H1 (cell line): ENCODE data around the gene INPP4B. TPM values are rescaled to one million over a fixed set of nuclear protein-coding genes. Genes with fewer than 3 reads are reported as not detected.

Experiments used
- CTCF ChIA-PET: fragments of 300-600 bp; sonication (Branson Sonifier 250); formaldehyde crosslinking; loops from one replicate; lab custom pipeline; 2021; ENCODE audit not compliant: partially characterized antibody; lab: Charles Lee
- POLR2A ChIA-PET: fragments of 300-600 bp; sonication (Branson Sonifier 250); formaldehyde crosslinking; loops from one replicate; lab custom pipeline; 2021; ENCODE audit warnings: inconsistent platforms; ENCODE audit not compliant: partially characterized antibody; lab: Charles Lee
- DNase-seq, 2 experiments: peaks; one replicate each; pipeline versions ENCODE4 v3.0.0 to v3.0.0-alpha.2; 2010 to 2022; ENCODE audit warnings: low spot score in 2 of 2, low read depth in 1 of 2, mixed read lengths in 1 of 2
- FAIRE-seq: peaks from 2 replicates; lab custom pipeline; 2011; peaks lifted over from hg19 to GRCh38; lab: Jason Lieb, UNC
- H2AFZ ChIP-seq: 2 replicates; pipeline ENCODE4 v1.8.1; 2012; ENCODE audit warnings: low read length, inconsistent platforms
- H2AK5ac ChIP-seq: 2 replicates; pipeline ENCODE4 v1.6.1; 2013; ENCODE audit warnings: low read depth, low read length
- H2BK120ac ChIP-seq: replicated peaks from 2 replicates; pipeline ENCODE3; 2013; ENCODE audit warnings: low read depth, low read length, inconsistent platforms
- H2BK12ac ChIP-seq: 2 replicates; pipeline ENCODE4 v1.6.1; 2013; ENCODE audit warnings: low read depth, low read length
- H2BK15ac ChIP-seq: 2 replicates; pipeline ENCODE4 v1.6.1; 2013; ENCODE audit warnings: low read length
- H2BK20ac ChIP-seq: 2 replicates; pipeline ENCODE4 v1.6.1; 2013; ENCODE audit warnings: low read length
- H2BK5ac ChIP-seq: 2 replicates; pipeline ENCODE4 v1.6.1; 2013; ENCODE audit warnings: low read depth, low read length
- H3K14ac ChIP-seq: 2 replicates; pipeline ENCODE4 v1.6.1; 2013; ENCODE audit warnings: inconsistent platforms; ENCODE audit not compliant: insufficient read length
- H3K18ac ChIP-seq: 2 replicates; pipeline ENCODE4 v1.6.1; 2013; ENCODE audit warnings: low read length; ENCODE audit errors: extremely low read depth
- H3K23ac ChIP-seq: 2 replicates; pipeline ENCODE4 v1.6.1; 2013; ENCODE audit warnings: inconsistent platforms; ENCODE audit not compliant: insufficient read length
- H3K23me2 ChIP-seq: 2 replicates; pipeline ENCODE4 v1.6.1; 2013; ENCODE audit warnings: low read depth, low read length
- H3K27ac ChIP-seq: 2 replicates; pipeline ENCODE4 v1.6.1; 2011; ENCODE audit warnings: low read depth, low read length, inconsistent platforms
- H3K27me3 ChIP-seq, 4 experiments: replicated peaks in 1 of 4; 1 replicate in 1 of 4; 2 replicates in 3 of 4; pipeline versions ENCODE4 v1.6.1 to v1.8.1; 2011 to 2013; ENCODE audit warnings: low read length in 3 of 4, mild to moderate bottlenecking in 3 of 4, inconsistent platforms in 2 of 4, mixed read lengths in 2 of 4, moderate library complexity in 1 of 4; ENCODE audit not compliant: control insufficient read depth in 3 of 4, insufficient read depth in 3 of 4; ENCODE audit errors: extremely low read depth in 1 of 4
- H3K36me3 ChIP-seq, 4 experiments: 2 replicates each; pipeline versions ENCODE4 v1.6.1 to v1.8.1; 2011 to 2013; ENCODE audit warnings: mild to moderate bottlenecking in 4 of 4, low read length in 3 of 4, moderate library complexity in 2 of 4, control low read depth in 1 of 4, inconsistent platforms in 1 of 4; ENCODE audit not compliant: insufficient read depth in 4 of 4, control insufficient read depth in 2 of 4
- H3K4ac ChIP-seq: replicated peaks from 2 replicates; pipeline ENCODE3; 2013; ENCODE audit warnings: low read length, low read depth, mixed read lengths, inconsistent platforms; ENCODE audit not compliant: insufficient read length
- H3K4me1 ChIP-seq, 4 experiments: replicated peaks in 1 of 4; 1 replicate in 1 of 4; 2 replicates in 3 of 4; pipeline versions ENCODE4 v1.6.1 to v1.8.1; 2011 to 2013; ENCODE audit warnings: low read length in 3 of 4, inconsistent platforms in 2 of 4, mixed read lengths in 1 of 4; ENCODE audit not compliant: insufficient read depth in 4 of 4, control insufficient read depth in 3 of 4
- H3K4me2 ChIP-seq, 2 experiments: 2 replicates each; pipeline versions ENCODE4 v1.6.1 to v1.8.1; 2011 to 2013; ENCODE audit warnings: low read depth in 2 of 2, low read length in 2 of 2, control low read depth in 1 of 2, inconsistent platforms in 1 of 2, mild to moderate bottlenecking in 1 of 2; ENCODE audit not compliant: insufficient read depth in 1 of 2
- H3K4me3 ChIP-seq, 4 experiments: fragments of 200-600, 300-600 bp in 1 of 4; sonication (generic), shearing (Covaris generic), sonication (Bioruptor Twin) in 1 of 4; 2 replicates each; pipeline versions ENCODE4 v1.5.1 to v1.8.1; 2011 to 2016; ENCODE audit warnings: low read length in 4 of 4, low read depth in 3 of 4, control low read depth in 2 of 4, inconsistent platforms in 2 of 4, mild to moderate bottlenecking in 2 of 4, mixed read lengths in 1 of 4, moderate library complexity in 1 of 4; ENCODE audit not compliant: insufficient read depth in 2 of 4; ENCODE audit errors: extremely low read depth in 1 of 4
- H3K56ac ChIP-seq: replicated peaks from 2 replicates; pipeline ENCODE3; 2013; ENCODE audit warnings: low read depth, mild to moderate bottlenecking, mixed read lengths, low read length, inconsistent platforms; ENCODE audit not compliant: insufficient read length
- H3K79me1 ChIP-seq: 2 replicates; pipeline ENCODE4 v1.6.1; 2013; ENCODE audit warnings: low read depth, low read length, control low read depth
- H3K79me2 ChIP-seq, 2 experiments: 2 replicates each; pipeline versions ENCODE4 v1.6.1 to v1.8.1; 2012 to 2013; ENCODE audit warnings: low read length in 2 of 2, mild to moderate bottlenecking in 2 of 2, inconsistent platforms in 1 of 2; ENCODE audit not compliant: insufficient read depth in 2 of 2, control insufficient read depth in 1 of 2
- H3K9ac ChIP-seq, 4 experiments: replicated peaks in 1 of 4; 1 replicate in 1 of 4; 2 replicates in 3 of 4; pipeline versions ENCODE4 v1.6.1 to v1.8.1; 2011 to 2013; ENCODE audit warnings: low read depth in 3 of 4, low read length in 3 of 4, control low read depth in 2 of 4, mild to moderate bottlenecking in 2 of 4, moderate library complexity in 2 of 4, inconsistent platforms in 1 of 4; ENCODE audit errors: extremely low read depth in 1 of 4
- H3K9me3 ChIP-seq, 2 experiments: 2 replicates each; pipeline versions ENCODE4 v1.6.1 to v1.8.1; 2012 to 2013; ENCODE audit warnings: mild to moderate bottlenecking in 2 of 2, moderate library complexity in 2 of 2, control low read depth in 1 of 2, inconsistent platforms in 1 of 2, low read depth in 1 of 2, low read length in 1 of 2, mixed read lengths in 1 of 2; ENCODE audit not compliant: insufficient read depth in 2 of 2
- H4K20me1 ChIP-seq, 2 experiments: replicated peaks in 1 of 2; 2 replicates each; pipeline versions ENCODE3 to v1.8.1; 2011 to 2013; ENCODE audit warnings: inconsistent platforms in 2 of 2, low read length in 2 of 2, mild to moderate bottlenecking in 1 of 2; ENCODE audit not compliant: insufficient read depth in 2 of 2, control insufficient read depth in 1 of 2
- H4K5ac ChIP-seq: 2 replicates; pipeline ENCODE4 v1.6.1; 2013; ENCODE audit warnings: low read length, low read depth, mixed read lengths, inconsistent platforms; ENCODE audit not compliant: insufficient read length
- H4K8ac ChIP-seq: 2 replicates; pipeline ENCODE4 v1.8.0; 2013; ENCODE audit warnings: mild to moderate bottlenecking, moderate library complexity, low read length, inconsistent platforms; ENCODE audit not compliant: insufficient read depth; ENCODE audit errors: extremely low read depth
- H4K91ac ChIP-seq: replicated peaks from 2 replicates; pipeline ENCODE3; 2013; ENCODE audit warnings: low read length, mixed read lengths, inconsistent platforms; ENCODE audit not compliant: insufficient read length
- CEBPB ChIP-seq: IDR thresholded peaks from 2 replicates; pipeline ENCODE4 v1.6.1; 2012; ENCODE audit warnings: low read depth, low read length
- CTCF ChIP-seq, 3 experiments: IDR thresholded peaks; 1 replicate in 2 of 3; 2 replicates in 1 of 3; pipeline versions ENCODE4 v1.5.1 to v1.6.1; 2011; ENCODE audit warnings: low read length in 3 of 3, mild to moderate bottlenecking in 3 of 3, inconsistent platforms in 2 of 3, low read depth in 1 of 3, moderate library complexity in 1 of 3; ENCODE audit not compliant: insufficient read depth in 1 of 3; ENCODE audit errors: control extremely low read depth in 1 of 3
- RAD21 ChIP-seq, 2 experiments: IDR thresholded peaks in 1 of 2; conservative IDR thresholded peaks in 1 of 2; 2 replicates each; pipeline ENCODE4 v1.6.1; 2011; ENCODE audit warnings: low read depth in 2 of 2, low read length in 2 of 2, improper control_type of control experiment in 1 of 2, inconsistent platforms in 1 of 2, mild to moderate bottlenecking in 1 of 2, moderate library complexity in 1 of 2
- SRF ChIP-seq: IDR thresholded peaks from 2 replicates; pipeline ENCODE4 v1.6.1; 2011; ENCODE audit warnings: mild to moderate bottlenecking, low read depth, low read length, moderate library complexity
- WGBS, 2 experiments: shearing (Covaris generic) in 1 of 2; methylation state at CpG; one replicate each; pipeline versions ENCODE4 v1.1.6 to v1.1.7; 2013 to 2015; ENCODE audit warnings: low lambda C conversion rate in 2 of 2, mixed read lengths in 2 of 2, inconsistent platforms in 1 of 2, low coverage in 1 of 2, missing lambda C conversion rate in 1 of 2; ENCODE audit not compliant: insufficient replicate concordance in 2 of 2, insufficient coverage in 1 of 2, insufficient read length in 1 of 2; ENCODE audit errors: extremely low coverage in 1 of 2, missing lambda C conversion rate in 1 of 2; 5-methylcytosine and 5-hydroxymethylcytosine counted together
- polyA plus RNA-seq, 7 experiments: library from polyadenylated mRNA; depleted of rRNA in 3 of 7; stranded (reverse) in 5 of 7; unstranded in 2 of 7; fragments of >200 nt in 5 of 7; fragments of 200-250 nt in 2 of 7; gene quantifications; 1 replicate in 5 of 7; 2 replicates in 1 of 7; 4 replicates in 1 of 7; pipeline versions ENCODE4 v1.2.1 to v1.2.3, GENCODE V29; 2011 to 2013; ENCODE audit warnings: missing spikeins in 2 of 7, mixed read lengths in 2 of 7
- total RNA-seq: library from RNA; stranded (reverse); fragmentation: NEBNext Ultra II Directional; extraction: Animal tissue kit (Norgen Biotek cat#: 25700); gene quantifications from 2 replicates; pipeline ENCODE4 v1.2.1, GENCODE V29; 2021

INPP4B gene
- total and polyA plus RNA-seq, 2 of the 8 experiments (the other 6 are each of a cell fraction or from before 2014, with no cell fraction given): 0.11 to 0.54 TPM

- H3K23ac ChIP-seq: no peak overlapping the region
- H3K79me2 ChIP-seq: no peaks in the 10 kb centered on the region
- 0 out of 2 replicates have a peak overlapping the region, but pooled peaks have one; percentile 14 for H2AFZ ChIP-seq
- no peaks in the 10 kb centered on the region for H4K20me1 ChIP-seq
- H2BK5ac ChIP-seq: no peak overlapping the region
- no peaks in the 10 kb centered on the region for H3K36me3 ChIP-seq
- H3K18ac ChIP-seq: no peak overlapping the region
- no peak overlapping the region for H2BK20ac ChIP-seq
- H3K14ac ChIP-seq: no peak overlapping the region
- H3K27ac ChIP-seq: no peak overlapping the region
- H3K4me1 ChIP-seq: no peaks in the 10 kb centered on the region
- no peak overlapping the region for H2BK12ac ChIP-seq
- FAIRE-seq (peak; percentile 24), DNase-seq (no peak)
- no peak overlapping the region for H3K4ac ChIP-seq
- no peak overlapping the region for H4K8ac ChIP-seq
- no peaks in the 10 kb centered on the region for H3K79me1 ChIP-seq
- WGBS, 2 experiments: 35% methylated on average over 5 of the region's 5 CpGs; no CpG with 5 or more reads in 1 of the 2 experiments
- no peak overlapping the region for H4K91ac ChIP-seq
- no peak overlapping the region for H3K4me3 ChIP-seq
- no peaks in the 10 kb centered on the region for H3K9me3 ChIP-seq
- no peak overlapping the region for H3K9ac ChIP-seq
- H4K5ac ChIP-seq: no peak overlapping the region
- no peak overlapping the region for H2AK5ac ChIP-seq
- H3K56ac ChIP-seq: no peak overlapping the region
- no peak overlapping the region for H2BK120ac ChIP-seq
- no peak overlapping the region for H2BK15ac ChIP-seq
- H3K23me2 ChIP-seq: no peaks in the 10 kb centered on the region
- POLR2A ChIA-PET: no interaction called here
- H3K27me3 ChIP-seq: no peaks in the 10 kb centered on the region
- TF ChIP-seq CEBPB: no peak
- peak; percentile 79 to 83 for TF ChIP-seq RAD21 (IDR thresholded peaks at IDR 0.05 in 1 of 2, conservative IDR thresholded peaks at IDR 0.05 in 1 of 2; ENCODE audit: low read depth in 2 of 2, low read length in 2 of 2)
- no peak for TF ChIP-seq SRF
- TF ChIP-seq CTCF (IDR thresholded peaks at IDR 0.05; ENCODE audit: control extremely low read depth in 1 of 3, insufficient read depth in 1 of 3, low read depth in 1 of 3, low read length in 3 of 3): peak in 2 of 3 experiments; percentile 48 to 71; a peak in 2 of 4 replicates
- no peak overlapping the region for H3K4me2 ChIP-seq
- CTCF ChIA-PET: interaction anchor here (0.6 to 2.9 kb wide), 28 partner anchors 11 to 671 kb away, joined by 3 to 23 read pairs (median 4); partner anchors contain the start of gene INPP4B
These were observed 492.9 kb downstream of the INPP4B start for GRCh38 chr4:142353149-142353738.
